ENCODE results near the gene FRMD4B.
A peak's percentile ranks its signal among the peaks of the same experiment; 100 is the strongest.

Gene FRMD4B

DNA sequence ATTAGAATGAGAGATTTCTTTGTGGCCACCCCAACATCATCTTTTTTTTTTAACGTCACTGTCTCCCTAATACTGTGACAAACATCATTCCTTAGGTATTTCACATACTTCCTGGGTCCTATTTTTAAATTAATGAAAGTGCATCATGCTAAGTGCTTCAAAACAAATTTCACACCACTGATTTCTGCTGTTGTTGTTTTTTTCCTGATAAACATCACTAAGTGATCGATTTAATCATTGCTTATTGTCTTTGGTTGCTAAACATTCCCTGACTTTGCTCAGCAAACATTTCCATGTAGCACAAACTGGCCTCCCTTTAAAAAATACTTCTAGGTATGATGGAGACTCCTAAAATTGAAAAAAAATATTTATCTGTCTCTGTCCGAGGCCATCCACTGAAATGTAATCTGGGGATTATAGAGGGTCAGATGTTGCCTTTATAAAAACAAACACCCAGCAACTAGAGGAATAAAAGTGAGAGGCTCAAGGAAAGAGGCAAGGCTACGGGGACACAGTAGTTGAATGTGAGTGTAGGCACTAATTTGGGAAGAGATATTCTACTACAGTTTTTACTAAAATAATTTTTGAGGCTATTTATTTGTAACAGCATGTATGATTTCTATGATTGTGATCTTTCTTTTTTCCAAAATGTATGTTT lies 243.0 kb downstream of the FRMD4B start:
- Mint-ChIP-seq H3K9me3 (no peaks in the 10 kb centered on the region), H3K4me3 (no peak overlapping the region), H3K27me3 (ENCODE audit: low read depth) (no peaks in the 10 kb centered on the region), H3K36me3 (ENCODE audit: low read depth) (no peaks in the 10 kb centered on the region), H3K27ac (peak overlapping the region in 2 of 3 experiments; percentile 44 to 45), H3K4me1 (peaks cover 28% of the 10 kb centered on the region)
- no peak for TF ChIP-seq CTCF (IDR thresholded peaks at IDR 0.05; ENCODE audit: unreplicated experiment in 3 of 3)

DNA sequence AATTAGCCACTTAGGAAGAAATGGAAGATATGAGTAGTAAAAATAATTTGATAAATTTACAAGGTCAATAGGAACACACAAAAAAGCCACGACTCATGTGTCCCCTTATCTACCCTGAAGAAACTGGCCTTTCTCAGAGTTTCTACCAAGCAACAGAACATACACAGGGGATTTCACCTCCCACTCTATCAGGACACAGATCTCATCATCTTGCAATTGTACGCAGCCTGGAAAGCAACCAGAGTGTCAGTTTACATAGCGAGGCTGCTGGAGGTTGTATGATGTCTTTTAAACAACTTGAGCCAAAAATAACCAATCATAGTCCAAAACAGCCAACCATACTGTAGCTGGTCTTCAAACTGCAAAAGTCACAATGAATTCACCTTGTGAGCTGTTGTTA lies 243.8 kb downstream of the FRMD4B start:
- Mint-ChIP-seq H3K4me1 (peaks cover 28% of the 10 kb centered on the region), H3K9me3 (no peaks in the 10 kb centered on the region), H3K27ac (peak overlapping the region; percentile 3 to 44 (median 13)), H3K27me3 (ENCODE audit: low read depth) (no peaks in the 10 kb centered on the region), H3K36me3 (ENCODE audit: low read depth) (no peaks in the 10 kb centered on the region), H3K4me3 (no peak overlapping the region)
- no peak for TF ChIP-seq CTCF (IDR thresholded peaks at IDR 0.05; ENCODE audit: unreplicated experiment in 3 of 3)

GRCh38 chr3:69141313-69141712 lies 244.6 kb downstream of the FRMD4B start:
- no peak overlapping the region for H3K27ac Mint-ChIP-seq
- H3K27me3 Mint-ChIP-seq (ENCODE audit: low read depth) = no peaks in the 10 kb centered on the region
- no peak for TF ChIP-seq CTCF (IDR thresholded peaks at IDR 0.05; ENCODE audit: unreplicated experiment in 3 of 3)
- no peaks in the 10 kb centered on the region for H3K36me3 Mint-ChIP-seq (ENCODE audit: low read depth)
- peaks cover 28% of the 10 kb centered on the region for H3K4me1 Mint-ChIP-seq
- no peak overlapping the region for H3K4me3 Mint-ChIP-seq
- H3K9me3 Mint-ChIP-seq = no peaks in the 10 kb centered on the region

GRCh38 chr3:69137412-69137811 lies 248.5 kb downstream of the FRMD4B start:
- Mint-ChIP-seq H3K27me3 (ENCODE audit: low read depth) (no peaks in the 10 kb centered on the region), H3K4me1 (peaks cover 11% of the 10 kb centered on the region), H3K27ac (no peak overlapping the region), H3K9me3 (no peaks in the 10 kb centered on the region), H3K4me3 (no peak overlapping the region), H3K36me3 (ENCODE audit: low read depth) (no peaks in the 10 kb centered on the region)
- no peak for TF ChIP-seq CTCF (IDR thresholded peaks at IDR 0.05; ENCODE audit: unreplicated experiment in 3 of 3)

- no peak for TF ChIP-seq CTCF (IDR thresholded peaks at IDR 0.05; ENCODE audit: unreplicated experiment in 3 of 3)
- Mint-ChIP-seq H3K36me3 (ENCODE audit: low read depth) (no peaks in the 10 kb centered on the region), H3K9me3 (no peaks in the 10 kb centered on the region), H3K4me1 (peaks cover 7% of the 10 kb centered on the region), H3K27me3 (ENCODE audit: low read depth) (no peaks in the 10 kb centered on the region), H3K27ac (no peak overlapping the region), H3K4me3 (no peak overlapping the region)
Measured at GRCh38 chr3:69137005-69137404, 248.9 kb downstream of the FRMD4B start.

DNA sequence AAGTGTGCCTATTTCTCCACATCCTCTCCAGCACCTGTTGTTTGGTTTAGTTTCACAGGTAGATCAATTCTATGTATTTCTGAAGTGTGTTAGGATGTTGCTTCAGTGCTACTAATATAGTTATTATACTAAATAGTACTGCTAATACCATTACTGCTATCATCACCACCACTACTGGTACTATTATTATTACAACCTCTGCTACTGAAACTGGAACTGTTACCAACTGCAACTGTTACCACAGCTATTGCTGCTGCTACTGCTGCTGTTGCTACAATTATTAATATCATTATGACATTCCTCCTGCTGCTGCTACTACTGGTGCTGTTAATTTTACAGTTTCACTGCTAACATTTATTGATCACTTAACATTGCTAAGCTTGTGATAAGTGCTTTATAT lies 255.2 kb downstream of the FRMD4B start:
- Mint-ChIP-seq H3K27ac (no peak overlapping the region), H3K9me3 (no peaks in the 10 kb centered on the region)
- TF ChIP-seq CTCF (IDR thresholded peaks at IDR 0.05; ENCODE audit: unreplicated experiment in 3 of 3) = no peak

More for the DNA sequence above, 255.2 kb downstream of the FRMD4B start:
- peaks cover 35% of the 10 kb centered on the region for H3K4me1 Mint-ChIP-seq
- peaks cover 4% of the 10 kb centered on the region for H3K27me3 Mint-ChIP-seq (ENCODE audit: low read depth)
- H3K4me3 Mint-ChIP-seq = no peak overlapping the region
- no peaks in the 10 kb centered on the region for H3K36me3 Mint-ChIP-seq (ENCODE audit: low read depth)
